Measurements from ENCODE around the gene SNX14.

The SNX14 gene

GRCh38 chr6:85459224-85459901 lies 134.3 kb downstream of the SNX14 start:
- no peak overlapping the region for H3K4me3 ChIP-seq
- peaks cover 75% of the 10 kb centered on the region for H3K4me1 ChIP-seq

GRCh38 chr6:85458782-85459181 lies 134.9 kb downstream of the SNX14 start:
- Histone ChIP-seq H3K4me2 (peak overlapping the region; percentile 50), H3K4me1 (peaks cover 74% of the 10 kb centered on the region), H3K36me3 (no peaks in the 10 kb centered on the region), H3K9me3 (no peaks in the 10 kb centered on the region), H4K20me1 (no peaks in the 10 kb centered on the region), H3K27me3 (no peaks in the 10 kb centered on the region), H3K9ac (no peak overlapping the region), H3K4me3 (no peak overlapping the region), H3K27ac (peak overlapping the region; percentile 22; the same call in 1 of the 2 replicates)
- no peak for TF ChIP-seq Cebpa-rat (IDR thresholded peaks at IDR 0.05)

More at GRCh38 chr6:85459224-85459901, 134.3 kb downstream of the SNX14 start:
- Histone ChIP-seq H3K9ac (no peak overlapping the region), H4K20me1 (no peaks in the 10 kb centered on the region), H3K27ac (peak overlapping the region; percentile 22; the same call in 1 of the 2 replicates), H3K36me3 (no peaks in the 10 kb centered on the region), H3K9me3 (no peaks in the 10 kb centered on the region), H3K27me3 (no peaks in the 10 kb centered on the region), H3K4me2 (peak overlapping the region; percentile 75)
- TF ChIP-seq Cebpa-rat (IDR thresholded peaks at IDR 0.05): no peak

GRCh38 chr6:85458184-85458583 lies 135.5 kb downstream of the SNX14 start:
- H3K27ac ChIP-seq: peak overlapping the region; percentile 22; the same call in 1 of the 2 replicates
- no peaks in the 10 kb centered on the region for H3K9me3 ChIP-seq
- no peak overlapping the region for H3K9ac ChIP-seq
- no peaks in the 10 kb centered on the region for H4K20me1 ChIP-seq
- no peak for TF ChIP-seq Cebpa-rat (IDR thresholded peaks at IDR 0.05)
- H3K36me3 ChIP-seq: no peaks in the 10 kb centered on the region
- no peaks in the 10 kb centered on the region for H3K27me3 ChIP-seq
- peaks cover 74% of the 10 kb centered on the region for H3K4me1 ChIP-seq
- no peak overlapping the region for H3K4me3 ChIP-seq
- peak overlapping the region; percentile 50 for H3K4me2 ChIP-seq

- Histone ChIP-seq H4K20me1 (no peaks in the 10 kb centered on the region), H3K9ac (no peak overlapping the region), H3K27ac (no peak overlapping the region), H3K4me3 (no peak overlapping the region), H3K27me3 (no peaks in the 10 kb centered on the region), H3K4me2 (no peak overlapping the region), H3K4me1 (peaks cover 74% of the 10 kb centered on the region), H3K9me3 (no peaks in the 10 kb centered on the region), H3K36me3 (no peaks in the 10 kb centered on the region)
- TF ChIP-seq Cebpa-rat (IDR thresholded peaks at IDR 0.05): no peak
Measured at GRCh38 chr6:85456782-85457181, 136.9 kb downstream of the SNX14 start.
